ENCODE results near the gene LYPD8.

LYPD8 gene

GRCh38 chr1:248696261-248696660 is 59.3 kb downstream of the LYPD8 start:
- DNase-seq = peak; percentile 63

- no peak for DNase-seq
Observed at GRCh38 chr1:248695451-248696132, 60.0 kb downstream of the LYPD8 start.

- DNase-seq = no peak
Observed at GRCh38 chr1:248691567-248692155, 63.9 kb downstream of the LYPD8 start.

Data from GF-D8 (cell line).